Ovary (tissue), 9 donors: ENCODE data around the gene EEF1AKMT3. TPM values are rescaled to one million over a fixed set of nuclear protein-coding genes. Genes with fewer than 3 reads are reported as not detected.

Experiments used
- DNase-seq, 5 donors: peaks; one replicate each; pipeline ENCODE4 v3.0.0-alpha.2; 2019 to 2020
- H3K27ac ChIP-seq, 2 donors: fragments of 200-600 bp; one replicate each; pipeline versions ENCODE4 v1.5.1 to v1.8.0; 2019 to 2022
- H3K27me3 ChIP-seq: fragments of 200-600 bp; one replicate; pipeline ENCODE4 v1.8.0; 2022
- H3K36me3 ChIP-seq: fragments of 200-600 bp; sonication (generic); one replicate; pipeline ENCODE4 v1.5.1; 2019
- H3K4me1 ChIP-seq: one replicate; pipeline ENCODE4 v1.8.1; 2013; ENCODE audit warnings: mild to moderate bottlenecking, moderate library complexity; ENCODE audit not compliant: insufficient read depth
- H3K4me3 ChIP-seq: fragments of 200-600 bp; sonication (generic); one replicate; pipeline ENCODE4 v1.5.1; 2017
- H3K9me3 ChIP-seq, 2 donors: fragments of 200-600 bp in 1 of 2; sonication (generic) in 1 of 2; one replicate each; pipeline versions ENCODE4 v1.5.1 to v1.8.1; 2013 to 2019; ENCODE audit warnings: mild to moderate bottlenecking in 1 of 2, moderate library complexity in 1 of 2
- EP300 ChIP-seq: sonication (generic); formaldehyde crosslinking; IDR thresholded peaks from one replicate; pipeline ENCODE4 v1.6.1; 2017; ENCODE audit warnings: antibody characterized with exemption
- POLR2A ChIP-seq: fragments of 450-650 bp; IDR thresholded peaks from one replicate; pipeline ENCODE4 v1.6.1; 2017; ENCODE audit warnings: antibody characterized with exemption, mild to moderate bottlenecking, moderate library complexity
- WGBS, 3 donors: extraction: QIAGEN DNeasy Blood & Tissue Kit in 1 of 3; methylation state at CpG; one replicate each; pipeline versions ENCODE4 v1.1.5 to v1.1.7; 2013 to 2017; 5-methylcytosine and 5-hydroxymethylcytosine counted together
- intact Hi-C, 4 donors: fragments of 100-400 bp; cut with DNase I; formaldehyde crosslinking; loops; one replicate each; pipeline versions ENCODE4 v1.11.0 to v1.15.1; 2022 to 2023
- polyA plus RNA-seq, 2 donors: library from polyadenylated mRNA; stranded (reverse); fragments of 200-250 nt in 1 of 2; fragments of 350-450 nt in 1 of 2; fragmentation: Illumina TruSeq in 1 of 2; extraction: RNeasy Lipid Tissue Mini Kit (QIAGEN cat#74804) in 1 of 2; gene quantifications; one replicate each; pipeline ENCODE4 v1.2.3, GENCODE V29; 2013 to 2014
- total RNA-seq, 7 donors: library from RNA; depleted of rRNA in 2 of 7; stranded (reverse); fragments of >200 nt in 2 of 7; fragmentation: NEBNext Ultra II Directional in 3 of 7; extraction: Animal tissue kit (Norgen Biotek cat#: 25700) in 3 of 7; gene quantifications; one replicate each; pipeline versions ENCODE4 v1.1.0 to v1.2.4, GENCODE V29; 2016 to 2023
- TF ChIP-seq, protein P1 (sequence below), 3 donors: fragments of 450-650 bp in 2 of 3; fragments of 200-600 bp in 1 of 3; IDR thresholded peaks; one replicate each; pipeline versions ENCODE4 v1.5.1 to v1.8.0; 2016 to 2022; ENCODE audit warnings: antibody characterized with exemption in 3 of 3, mild to moderate bottlenecking in 1 of 3
- donor health status: DM: no; HTN: no; CAD: no; lungs with moderate emphysema.
- donor health status: DM: no; HTN: no; CAD: no.
- donor health status: Bipolar disorder and iron deficiency.
- donor health status: DM: yes; HTN: yes; CAD: no.
- donor health status: DM: no; HTN: no; CAD: no.
- donor health status: DM: yes; HTN: yes; CAD: no.

Gene EEF1AKMT3
- total and polyA plus RNA-seq, 9 donors = 10.4 to 18.0 (median 15.0) TPM

- no peak overlapping the region for H3K4me3 ChIP-seq
- peaks cover 12% of the 10 kb centered on the region for H3K4me1 ChIP-seq
- no peaks in the 10 kb centered on the region for H3K36me3 ChIP-seq
- TF ChIP-seq, protein P1, sequence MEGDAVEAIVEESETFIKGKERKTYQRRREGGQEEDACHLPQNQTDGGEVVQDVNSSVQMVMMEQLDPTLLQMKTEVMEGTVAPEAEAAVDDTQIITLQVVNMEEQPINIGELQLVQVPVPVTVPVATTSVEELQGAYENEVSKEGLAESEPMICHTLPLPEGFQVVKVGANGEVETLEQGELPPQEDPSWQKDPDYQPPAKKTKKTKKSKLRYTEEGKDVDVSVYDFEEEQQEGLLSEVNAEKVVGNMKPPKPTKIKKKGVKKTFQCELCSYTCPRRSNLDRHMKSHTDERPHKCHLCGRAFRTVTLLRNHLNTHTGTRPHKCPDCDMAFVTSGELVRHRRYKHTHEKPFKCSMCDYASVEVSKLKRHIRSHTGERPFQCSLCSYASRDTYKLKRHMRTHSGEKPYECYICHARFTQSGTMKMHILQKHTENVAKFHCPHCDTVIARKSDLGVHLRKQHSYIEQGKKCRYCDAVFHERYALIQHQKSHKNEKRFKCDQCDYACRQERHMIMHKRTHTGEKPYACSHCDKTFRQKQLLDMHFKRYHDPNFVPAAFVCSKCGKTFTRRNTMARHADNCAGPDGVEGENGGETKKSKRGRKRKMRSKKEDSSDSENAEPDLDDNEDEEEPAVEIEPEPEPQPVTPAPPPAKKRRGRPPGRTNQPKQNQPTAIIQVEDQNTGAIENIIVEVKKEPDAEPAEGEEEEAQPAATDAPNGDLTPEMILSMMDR (IDR thresholded peaks at IDR 0.05) = no peak
- no peak for TF ChIP-seq EP300
- TF ChIP-seq POLR2A = no peak
- no peak for DNase-seq
- no peak overlapping the region for H3K27ac ChIP-seq
- no peaks in the 10 kb centered on the region for H3K27me3 ChIP-seq
- WGBS, 3 donors = 83 to 90% (median 88%) methylated on average over 2 of the region's 2 CpGs
- H3K9me3 ChIP-seq = peaks cover 0 to 10% of the 10 kb centered on the region in 2 donors
- intact Hi-C loops = no loop called here
Observed at GRCh38 chr12:57762463-57762862, 10.0 kb upstream of the EEF1AKMT3 start.

GRCh38 chr12:57763881-57764661, 8.3 kb upstream of the EEF1AKMT3 start:
- Histone ChIP-seq H3K27me3 (no peaks in the 10 kb centered on the region), H3K36me3 (no peaks in the 10 kb centered on the region), H3K9me3 (no peaks in the 10 kb centered on the region), H3K27ac (no peak overlapping the region), H3K4me1 (peaks cover 12% of the 10 kb centered on the region), H3K4me3 (no peak overlapping the region)
- DNase-seq = no peak
- TF ChIP-seq, protein P1 (IDR thresholded peaks at IDR 0.05) = no peak
- TF ChIP-seq EP300 (no peak), POLR2A (no peak)
- WGBS, 3 donors = 77 to 78% (median 77%) methylated on average over 6 of the region's 6 CpGs
- intact Hi-C loops = no loop called here

DNA sequence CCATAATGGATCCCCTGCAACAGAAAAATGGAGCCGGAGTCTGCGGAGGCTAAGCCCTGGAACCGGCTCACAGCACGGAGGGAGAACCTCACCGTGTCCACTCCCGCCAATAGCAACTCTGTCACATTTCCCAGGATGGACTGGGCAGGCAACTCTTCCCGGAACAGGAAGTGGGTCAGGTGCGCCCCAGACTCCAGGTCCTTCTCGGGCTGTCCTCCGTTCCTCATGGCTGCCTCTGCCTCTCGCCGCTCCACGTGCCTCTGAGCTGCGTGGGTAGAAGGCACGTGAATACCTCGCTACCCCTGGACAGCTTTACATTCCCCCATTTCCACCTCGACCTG, 7.8 kb upstream of the EEF1AKMT3 start:
- WGBS, 3 donors = 18 to 19% (median 18%) methylated on average over 17 of the region's 17 CpGs
- H3K4me3 ChIP-seq = peak overlapping the region; percentile 6
- intact Hi-C loops = no loop called here
- no peak for TF ChIP-seq EP300
- TF ChIP-seq, protein P1 (IDR thresholded peaks at IDR 0.05) = no peak
- no peak for TF ChIP-seq POLR2A
- H3K9me3 ChIP-seq = no peaks in the 10 kb centered on the region
- H3K4me1 ChIP-seq = peaks cover 12% of the 10 kb centered on the region
- H3K27ac ChIP-seq = no peak overlapping the region
- no peaks in the 10 kb centered on the region for H3K36me3 ChIP-seq
- no peak for DNase-seq
- no peaks in the 10 kb centered on the region for H3K27me3 ChIP-seq

GRCh38 chr12:57765003-57765697, 7.3 kb upstream of the EEF1AKMT3 start:
- DNase-seq = no peak
- Histone ChIP-seq H3K27me3 (no peaks in the 10 kb centered on the region), H3K4me1 (peaks cover 12% of the 10 kb centered on the region), H3K36me3 (no peaks in the 10 kb centered on the region), H3K4me3 (peak overlapping the region; percentile 6), H3K9me3 (no peaks in the 10 kb centered on the region), H3K27ac (no peak overlapping the region)
- TF ChIP-seq, protein P1 (IDR thresholded peaks at IDR 0.05) = no peak
- no peak for TF ChIP-seq EP300
- no peak for TF ChIP-seq POLR2A
- intact Hi-C loops = no loop called here
- 1 to 2% (median 2%) methylated on average over 57 to 60 of the region's 60 CpGs for WGBS, 3 donors
